Measurements from ENCODE around the gene PLA2G4A.

The PLA2G4A gene

DNA sequence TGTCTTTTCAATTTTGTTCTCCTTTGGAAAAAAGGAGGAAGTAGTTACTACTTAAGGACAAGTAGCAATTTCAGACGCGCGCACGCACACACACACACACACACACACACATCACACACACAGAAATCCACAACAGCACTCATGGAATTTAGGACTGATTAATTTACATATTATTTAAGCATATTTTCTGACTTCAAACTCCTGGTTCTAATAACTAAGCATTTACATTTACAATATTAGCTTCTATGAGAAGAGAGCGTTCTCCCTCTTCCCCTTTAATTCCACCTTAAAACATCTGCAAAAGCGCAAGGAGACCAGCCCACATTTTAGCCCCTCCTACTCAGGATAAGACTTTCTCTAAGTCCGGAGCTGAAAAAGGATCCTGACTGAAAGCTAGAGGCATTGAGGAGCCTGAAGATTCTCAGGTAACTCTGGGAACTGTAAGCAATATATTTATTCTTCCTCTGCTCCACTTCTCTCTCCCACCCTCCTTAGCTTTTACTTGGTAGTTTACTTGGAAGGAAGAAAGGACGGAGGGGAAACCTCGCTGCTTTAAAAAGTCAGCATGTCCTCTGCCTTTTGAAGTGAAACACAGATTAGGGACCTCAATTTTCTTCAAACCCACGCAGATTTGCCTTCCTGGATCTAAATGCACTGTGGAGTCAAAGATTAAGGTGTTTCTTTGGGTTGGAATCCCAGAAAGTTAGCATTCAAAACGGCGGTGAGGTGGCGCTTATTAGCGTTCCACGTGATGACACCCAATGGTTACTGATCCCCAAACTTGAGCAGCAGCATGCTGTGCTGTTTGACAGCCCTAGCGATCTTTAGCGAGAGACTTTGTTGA is at the start of gene PLA2G4A:
Gene PLA2G4A, plus strand, starts transcription at position 339 of the 844 bp plus-strand sequence. CDS start 25,406 bp downstream, outside the sequence.
- peak; percentile 43 for DNase-seq (ENCODE audit: low spot score)

DNA sequence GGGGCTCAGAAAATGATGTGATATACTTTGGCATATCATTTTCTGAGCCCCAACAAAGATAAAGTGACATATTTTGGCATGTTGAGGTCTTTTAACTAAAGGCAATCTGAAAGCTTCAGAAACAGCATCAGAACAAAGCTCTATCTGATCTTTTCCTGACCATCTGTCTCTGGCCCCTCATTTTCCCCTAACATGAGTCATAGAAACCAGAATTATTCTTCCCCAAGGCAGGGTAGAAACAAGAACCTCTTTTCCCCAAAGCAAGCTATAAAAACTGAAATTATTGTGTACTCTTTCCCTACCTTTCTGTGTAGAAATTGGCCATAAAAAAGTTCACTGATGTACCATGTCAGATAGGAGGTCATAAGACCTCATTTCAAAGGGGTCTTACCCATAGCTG is 48.7 kb upstream of the PLA2G4A start:
- no peak for DNase-seq (ENCODE audit: low spot score)

DNA sequence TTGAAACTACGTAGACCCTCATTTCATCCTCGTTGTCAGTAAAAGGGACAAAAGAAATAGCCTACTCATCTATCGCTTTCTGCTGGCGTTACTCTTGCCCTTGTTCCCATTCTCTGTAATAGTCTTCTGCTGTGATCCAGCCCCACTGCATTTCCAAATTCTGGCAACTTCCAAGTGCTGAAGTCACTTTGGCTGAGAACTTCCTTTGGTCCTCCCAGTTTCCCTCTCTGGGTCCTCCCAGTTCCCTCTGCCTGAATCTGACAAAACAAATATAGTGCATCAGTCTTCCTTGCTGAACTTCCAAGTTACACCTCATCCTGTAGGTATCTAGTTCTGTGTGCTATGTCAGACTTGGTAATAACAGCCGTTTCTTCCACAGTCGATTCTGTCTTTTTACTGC is 47.0 kb upstream of the PLA2G4A start:
- no peak for DNase-seq (ENCODE audit: low spot score)

DNA sequence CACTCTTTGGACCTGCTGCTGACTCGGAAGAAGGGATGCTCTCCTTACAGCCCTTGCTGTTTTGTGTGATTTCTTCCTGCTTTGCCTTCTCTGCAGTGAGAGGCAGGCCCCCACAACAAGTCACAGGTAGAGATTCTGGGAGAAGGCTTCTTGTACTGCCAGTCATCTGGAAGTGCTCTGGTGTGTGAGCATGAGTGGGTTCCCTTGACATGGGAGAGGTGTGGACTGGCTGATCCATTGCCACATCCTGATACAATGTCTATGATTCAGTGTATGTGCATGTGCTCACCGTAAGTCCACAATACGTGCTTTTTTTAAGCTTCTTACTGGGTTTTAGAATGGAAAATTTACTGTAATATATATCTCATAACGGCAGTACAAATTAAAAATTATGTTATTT is 46.0 kb upstream of the PLA2G4A start:
- no peak for DNase-seq (ENCODE audit: low spot score)

DNA sequence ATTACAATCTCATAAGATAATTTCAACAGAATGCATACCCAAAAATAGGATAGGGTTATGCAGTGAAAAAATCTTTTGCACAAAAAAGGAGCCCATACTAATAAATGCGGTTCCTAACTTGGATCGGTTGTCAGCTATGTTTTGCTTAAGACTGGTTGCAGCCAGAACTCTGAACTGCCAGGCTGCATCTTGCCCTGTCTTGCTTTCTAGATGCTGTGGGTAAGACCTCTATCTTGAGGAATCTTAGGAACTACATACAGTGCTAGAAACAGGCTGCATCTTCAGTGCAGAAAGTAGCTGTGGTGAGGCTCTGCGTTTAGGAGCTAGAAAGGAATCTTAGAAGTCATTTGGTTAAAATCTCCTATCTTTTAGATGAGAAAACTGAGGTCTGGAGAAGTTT is 45.6 kb upstream of the PLA2G4A start:
- DNase-seq (ENCODE audit: low spot score), result no peak

DNA sequence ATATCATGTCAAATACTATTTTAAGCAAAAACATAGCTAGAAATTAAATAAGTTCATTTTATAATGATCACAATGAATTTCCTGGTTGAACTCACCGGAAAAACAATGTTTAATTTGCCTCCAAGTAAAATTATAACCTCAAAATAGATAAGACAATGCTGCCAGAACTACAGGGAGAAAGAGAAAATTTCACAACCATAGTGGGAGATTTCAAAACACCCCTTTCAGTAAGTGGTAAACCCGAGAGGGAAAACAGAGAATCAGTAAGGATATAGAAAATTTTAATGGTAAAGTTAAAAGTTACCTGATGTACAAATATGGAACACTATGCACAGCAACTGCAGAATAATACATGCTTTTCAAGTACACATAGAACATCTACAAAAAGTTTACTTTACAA is 43.2 kb upstream of the PLA2G4A start:
- no peak for DNase-seq (ENCODE audit: low spot score)

DNA sequence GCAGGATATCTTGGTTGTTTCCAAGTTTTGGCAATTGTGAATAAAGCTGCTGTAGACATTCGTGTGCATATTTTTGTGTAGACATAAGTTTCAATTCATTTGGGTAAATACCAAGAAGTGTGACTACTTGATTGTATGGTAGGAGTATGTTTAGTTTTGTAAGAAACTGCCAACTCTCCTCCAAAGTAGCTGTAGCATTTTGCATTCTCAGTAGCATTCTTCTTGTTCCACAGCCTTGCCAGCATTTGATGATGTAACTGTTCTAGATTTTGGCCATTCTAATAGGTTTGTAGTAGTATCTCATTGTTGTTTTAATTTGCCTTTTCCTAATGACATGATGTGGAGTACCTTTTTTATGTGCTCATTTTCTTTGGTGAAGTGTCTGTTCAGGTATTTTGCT is 38.6 kb upstream of the PLA2G4A start:
- DNase-seq (ENCODE audit: low spot score), result no peak

DNA sequence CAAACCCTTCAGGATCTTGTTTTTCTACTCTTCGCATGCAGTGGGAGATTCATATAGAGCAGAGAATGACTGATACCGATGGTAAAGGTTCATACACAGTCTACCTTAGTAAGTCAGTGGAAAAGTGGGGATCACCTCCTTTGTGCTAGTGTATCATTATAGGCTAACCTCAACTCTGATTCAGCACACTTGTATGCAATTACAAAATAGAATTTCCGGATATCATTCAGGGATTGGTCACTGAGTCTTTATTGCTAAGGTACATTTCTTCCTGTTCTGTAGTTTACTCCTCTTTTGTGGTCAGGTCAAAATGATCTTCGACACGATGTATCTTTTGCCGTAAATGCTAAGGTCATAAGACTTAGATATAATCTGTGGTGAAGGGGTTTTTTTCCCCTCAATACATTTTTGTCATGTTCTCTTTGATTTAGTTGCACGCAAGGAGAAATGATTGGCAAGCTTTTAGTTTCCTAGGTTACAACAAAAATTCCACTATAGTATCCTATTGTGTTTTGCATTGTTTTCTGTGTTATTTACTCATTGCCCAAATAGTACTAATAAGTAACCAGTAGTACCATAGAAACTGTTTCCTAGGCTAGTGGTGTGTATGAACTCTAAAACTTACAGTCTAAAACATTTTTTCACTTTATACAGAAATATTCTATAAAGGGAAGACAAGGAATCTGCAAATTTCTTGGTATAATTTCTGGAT is 35.7 kb upstream of the PLA2G4A start:
- no peak for DNase-seq (ENCODE audit: low spot score)

DNA sequence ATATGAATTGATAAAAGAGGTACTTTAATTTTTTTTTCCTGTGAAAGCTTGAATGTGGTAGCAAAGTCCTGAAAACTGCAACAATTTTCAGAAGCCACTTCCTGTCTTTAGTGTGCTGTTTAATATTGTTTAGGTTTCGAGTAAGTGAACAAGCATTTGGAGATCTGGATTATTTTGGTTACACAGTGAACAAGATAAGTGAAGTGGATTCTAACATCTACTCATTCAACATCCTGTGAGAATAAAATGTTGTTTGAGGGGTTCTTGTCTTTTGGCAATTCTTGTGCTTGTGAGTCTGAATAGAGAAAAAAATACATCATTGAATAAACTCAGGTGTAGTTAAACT is 35.2 kb upstream of the PLA2G4A start:
- no peak for DNase-seq (ENCODE audit: low spot score)

DNA sequence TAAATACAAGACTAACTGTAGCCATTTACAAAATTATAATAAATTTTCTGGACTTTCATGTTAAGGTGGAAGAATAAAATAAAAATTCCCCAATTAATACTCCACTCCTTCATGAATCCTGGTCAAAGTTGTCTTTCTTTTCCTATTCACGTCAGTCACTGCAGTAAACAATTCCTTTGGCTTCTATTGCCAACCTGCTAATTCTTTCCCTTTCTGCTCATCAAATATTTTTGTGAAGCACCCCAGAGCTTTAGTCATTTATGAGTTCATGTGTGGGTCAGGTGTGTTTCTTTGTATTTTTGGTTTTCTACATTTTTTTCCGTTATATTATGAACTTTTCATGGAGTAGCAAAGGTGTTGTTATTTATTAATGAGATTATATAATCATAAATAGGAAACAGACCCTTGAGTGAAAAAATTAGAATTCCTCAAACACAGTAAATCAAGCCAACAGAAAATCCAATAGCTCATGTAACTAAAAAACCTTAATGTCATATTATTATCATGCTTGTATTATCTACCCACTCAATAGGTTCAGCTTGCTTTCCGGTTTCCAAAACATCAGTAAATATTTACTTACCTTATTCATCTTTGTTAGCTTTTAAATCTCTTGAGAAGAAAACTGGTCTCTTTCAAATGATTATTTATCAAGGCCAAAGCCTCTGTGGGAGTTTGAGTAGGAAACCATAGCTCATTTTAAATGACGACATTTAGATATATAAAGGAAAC is 29.6 kb upstream of the PLA2G4A start:
- DNase-seq (ENCODE audit: low spot score), result no peak

DNA sequence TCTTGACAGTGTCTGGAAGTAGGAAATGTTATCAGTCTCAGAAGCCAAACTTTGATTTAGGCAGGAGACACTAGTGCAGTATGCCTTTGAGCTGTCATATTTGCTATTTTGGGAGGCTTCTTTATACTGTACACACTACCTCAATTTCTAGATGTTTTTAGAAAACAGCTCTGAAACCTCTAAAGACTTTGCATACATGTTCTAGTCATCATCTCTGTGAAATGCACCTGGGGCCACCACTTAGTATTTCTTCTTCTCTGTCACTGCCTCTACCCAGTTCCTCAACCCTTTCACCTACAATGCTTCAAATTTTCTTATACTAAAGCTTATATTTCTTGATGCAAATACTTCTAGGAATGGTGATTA is 29.1 kb upstream of the PLA2G4A start:
- no peak for DNase-seq (ENCODE audit: low spot score)

DNA sequence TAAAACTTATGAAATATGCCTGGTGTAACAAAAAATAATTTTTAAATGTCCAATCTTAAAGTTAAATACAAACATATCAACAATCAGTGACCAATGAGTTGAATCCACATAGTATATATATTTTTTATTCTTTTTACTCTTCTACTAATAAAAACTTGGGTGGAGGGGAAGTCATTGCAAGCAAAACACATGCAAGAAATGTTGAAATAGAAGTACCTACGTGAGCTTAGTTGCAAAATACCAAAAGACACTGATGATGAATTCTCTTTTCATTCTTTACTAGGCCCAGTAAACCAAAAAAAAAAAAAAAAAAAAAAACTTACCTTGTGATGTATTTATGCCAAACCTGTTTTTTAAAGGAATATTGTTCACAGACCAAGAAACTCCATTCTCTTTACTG is 26.4 kb upstream of the PLA2G4A start:
- DNase-seq (ENCODE audit: low spot score), result no peak

DNA sequence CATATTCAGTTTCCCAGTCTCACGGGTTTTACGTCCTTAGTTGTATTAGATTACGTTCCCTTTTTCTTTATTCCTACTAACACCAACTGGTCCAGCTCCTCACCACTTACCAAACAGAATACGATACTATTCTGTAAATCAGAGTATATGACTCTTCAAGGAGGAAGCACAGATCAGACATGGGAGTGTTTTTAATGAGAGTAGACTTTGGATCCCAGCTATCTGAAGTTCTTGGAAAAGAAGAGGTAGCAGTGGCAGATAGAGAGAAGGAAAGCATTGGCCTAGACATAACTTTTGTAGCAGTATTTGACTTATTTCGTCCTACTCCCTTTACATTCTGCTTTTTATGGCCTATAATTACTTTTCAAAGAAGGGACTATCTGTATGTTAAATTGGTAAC is 24.1 kb upstream of the PLA2G4A start:
- no peak for DNase-seq (ENCODE audit: low spot score)

DNA sequence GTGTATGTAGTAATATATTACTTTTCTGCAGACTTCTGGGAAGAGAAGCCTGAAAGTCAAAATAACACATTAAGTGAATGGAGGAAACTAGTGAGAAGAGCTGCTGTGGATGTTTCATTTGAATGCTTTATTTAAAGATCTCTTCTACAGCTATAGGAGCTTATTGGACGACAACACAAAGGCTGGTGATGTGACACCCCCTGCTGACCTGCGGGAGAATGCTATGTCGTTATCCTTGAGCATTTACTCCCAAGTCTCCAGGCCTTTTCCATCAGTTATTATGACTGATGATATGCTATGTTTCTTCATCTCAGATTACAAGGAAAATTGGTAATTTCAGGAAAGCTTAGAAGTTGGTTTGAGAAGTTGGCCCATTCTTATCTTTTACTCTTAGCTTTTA is 22.3 kb upstream of the PLA2G4A start:
- DNase-seq (ENCODE audit: low spot score), result peak; percentile 56

DNA sequence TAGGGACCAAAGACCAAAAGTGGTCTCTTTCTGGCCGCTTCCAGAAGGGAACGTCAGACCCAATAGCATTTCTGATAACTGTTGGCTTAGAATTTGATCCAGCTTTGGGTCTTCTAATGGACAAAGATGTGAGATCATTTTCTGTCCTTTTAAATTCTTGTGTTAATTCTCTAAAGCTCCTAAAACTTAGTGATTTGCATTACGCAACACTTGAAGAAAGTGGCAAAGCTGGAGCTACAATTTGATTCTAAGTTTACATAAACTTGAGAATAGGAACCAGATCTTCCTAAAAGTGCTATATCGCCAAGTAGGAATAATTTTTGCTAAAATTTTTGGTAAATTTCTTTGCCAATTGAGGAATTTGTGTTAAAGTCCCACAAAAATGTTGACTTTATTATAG is 21.6 kb upstream of the PLA2G4A start:
- DNase-seq (ENCODE audit: low spot score), result no peak

DNA sequence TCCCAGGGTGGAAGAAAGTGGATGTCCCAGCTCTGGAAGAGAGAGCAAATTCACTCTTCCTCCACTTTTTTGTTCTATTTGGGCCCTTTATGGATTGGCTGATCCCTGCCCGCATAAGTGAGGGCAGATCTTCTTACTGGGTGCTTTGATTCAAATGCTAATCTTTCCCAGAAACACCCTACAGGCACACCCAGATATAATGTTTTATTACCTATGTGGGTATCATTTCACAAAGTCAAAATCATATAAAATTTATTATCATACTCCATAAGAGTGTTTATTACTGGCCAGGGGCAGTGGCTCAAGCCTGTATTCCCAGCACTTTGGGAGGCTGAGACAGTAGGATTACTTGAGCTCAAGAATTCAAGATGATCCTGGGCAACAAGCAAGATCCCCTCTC is 16.9 kb upstream of the PLA2G4A start:
- DNase-seq (ENCODE audit: low spot score), result no peak

DNA sequence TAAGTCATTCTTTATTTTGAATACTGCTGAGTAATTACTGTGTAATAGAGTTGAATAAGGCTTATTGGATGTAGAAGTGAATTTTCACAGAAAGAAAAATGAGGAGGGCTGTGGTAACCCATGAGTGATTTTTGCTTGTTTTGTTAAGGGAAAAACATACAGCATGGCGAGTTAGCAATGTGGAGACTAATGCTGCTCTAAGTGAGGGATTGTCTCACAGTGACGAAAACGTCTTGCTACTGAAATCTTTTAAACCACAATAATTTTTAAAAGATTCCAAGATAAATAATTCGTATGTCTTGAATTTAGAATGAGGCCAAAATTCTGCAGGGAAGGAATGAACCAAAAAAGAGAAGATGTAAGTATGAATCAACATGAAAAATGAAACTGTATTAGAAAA is 16.2 kb upstream of the PLA2G4A start:
- no peak for DNase-seq (ENCODE audit: low spot score)

DNA sequence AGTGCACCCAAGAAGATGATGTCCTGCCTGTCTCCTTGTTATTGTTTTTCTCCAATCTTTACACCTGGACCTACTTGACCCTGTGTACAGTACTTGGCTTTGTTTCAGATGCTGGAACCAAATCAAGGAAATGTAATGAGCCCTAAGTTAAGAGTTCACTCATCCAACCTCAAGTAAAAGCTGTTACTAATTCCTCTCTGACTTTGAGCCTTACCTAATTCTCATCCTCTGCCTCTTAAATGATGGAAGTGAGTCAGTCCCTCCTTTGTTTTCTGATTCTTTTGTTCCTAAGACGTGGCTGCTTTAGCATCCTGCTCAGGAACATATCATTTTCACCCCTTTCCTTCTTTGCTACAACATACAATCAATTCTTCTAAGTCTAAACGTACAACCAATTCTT is 15.3 kb upstream of the PLA2G4A start:
- DNase-seq (ENCODE audit: low spot score), result no peak

DNA sequence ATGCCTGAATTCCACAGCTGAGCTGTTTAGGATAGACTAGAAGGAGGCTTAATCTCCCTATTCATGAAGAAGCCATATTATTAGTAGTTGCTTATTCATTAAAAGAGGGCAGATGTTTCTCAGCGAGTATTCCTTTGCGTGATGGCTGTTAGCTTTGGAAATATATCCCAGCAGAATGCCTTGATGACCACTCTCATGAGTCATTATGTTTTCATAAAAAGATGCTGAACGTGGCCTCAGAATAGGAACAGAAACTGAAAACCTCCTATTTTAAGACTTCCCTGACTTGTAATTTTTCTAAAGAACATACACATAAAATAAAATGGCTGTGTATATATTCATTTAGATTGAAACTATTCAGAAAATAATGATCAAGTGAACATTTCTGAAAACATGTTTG is 9.6 kb upstream of the PLA2G4A start:
- no peak for DNase-seq (ENCODE audit: low spot score)

DNA sequence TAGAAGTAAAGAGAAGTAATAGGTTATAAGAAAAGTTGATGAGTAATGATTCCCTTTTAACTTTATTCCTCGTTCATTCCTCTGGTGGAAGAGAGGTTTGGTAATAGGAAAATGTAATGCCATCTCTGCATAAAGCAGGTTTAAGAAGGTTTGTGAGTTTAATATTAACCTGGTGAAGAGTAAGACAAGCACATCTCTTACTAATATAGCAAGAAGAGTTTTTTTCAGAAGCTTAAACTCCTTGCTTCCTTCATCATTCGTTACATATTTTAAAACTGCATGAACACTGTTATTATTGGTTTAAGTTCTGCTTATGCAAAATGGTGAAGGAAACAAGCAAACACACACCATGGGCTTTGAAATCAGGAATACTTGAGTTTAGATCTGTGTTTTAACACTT is 9.2 kb upstream of the PLA2G4A start:
- no peak for DNase-seq (ENCODE audit: low spot score)

DNA sequence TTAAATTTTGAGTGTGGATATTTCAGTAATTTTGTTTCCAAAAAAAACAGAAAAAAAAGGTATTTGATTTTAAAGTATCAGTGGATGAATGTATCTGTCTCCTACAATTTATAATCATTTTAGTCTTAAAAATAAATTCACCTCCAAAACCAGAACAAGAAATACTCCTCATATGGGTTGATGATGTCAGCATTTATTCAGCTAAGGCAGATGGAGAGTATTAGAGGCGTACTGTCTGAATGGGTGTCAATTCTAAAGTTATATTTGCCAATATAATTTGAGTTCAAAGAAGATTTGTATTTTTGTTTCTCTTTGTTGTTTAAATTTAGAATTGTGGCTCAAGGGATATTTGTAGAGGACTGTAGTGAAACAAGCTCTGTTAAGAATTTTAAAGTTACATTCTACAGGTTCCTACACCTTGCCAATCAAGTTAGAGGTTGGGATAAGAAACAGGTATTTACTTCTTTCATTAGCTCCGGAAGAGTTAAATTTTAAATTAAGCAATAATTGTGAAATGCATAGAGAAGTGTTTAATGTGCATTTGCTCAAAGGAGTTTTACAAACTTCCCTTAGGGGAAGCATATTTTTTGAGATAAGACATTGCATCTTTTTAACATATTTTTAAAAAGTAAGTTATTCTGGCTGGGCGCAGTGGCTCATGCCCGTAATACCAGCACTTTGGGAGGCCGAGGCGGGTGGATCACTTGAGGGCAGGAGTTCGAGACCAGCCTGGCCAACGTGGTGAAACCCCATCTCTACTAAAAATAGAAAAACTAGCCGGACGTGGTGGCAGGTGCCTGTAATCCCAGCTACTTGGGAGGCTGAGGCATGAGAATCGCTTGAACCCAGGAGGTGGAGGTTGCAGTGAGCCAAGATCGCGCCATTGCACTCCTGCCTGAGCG is 1.2 kb downstream of the PLA2G4A start:
- no peak for DNase-seq (ENCODE audit: low spot score)

DNA sequence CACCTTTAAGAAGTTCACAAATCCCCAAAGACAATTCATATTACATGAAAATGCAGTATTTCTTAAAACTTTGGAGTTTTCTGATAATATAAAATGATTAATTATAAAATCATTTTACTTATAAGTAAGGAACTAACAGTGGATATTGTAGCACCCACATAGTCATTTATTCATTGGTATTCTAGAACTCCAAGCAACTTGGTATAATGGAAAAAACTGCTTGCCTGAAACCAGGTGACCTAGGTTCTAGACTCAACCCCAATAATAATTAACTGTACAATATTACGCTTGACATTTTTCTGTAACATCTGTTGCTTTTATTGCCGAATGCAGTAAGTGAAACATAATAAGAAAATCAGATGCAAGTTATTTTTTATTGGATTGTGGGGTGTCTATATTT is 2.4 kb downstream of the PLA2G4A start:
- no peak for DNase-seq (ENCODE audit: low spot score)

Measured in D341Med (cell line).